AG08395 (cell line): ENCODE measurements around the gene ACOX1.
"Not testable (repeated sequence)": the region's sequence is repeated elsewhere in the genome, so short reads cannot be mapped to it uniquely, and the experiment has no call there.

Experiments used
- DNase-seq: peaks from one replicate; pipeline ENCODE4 v3.0.0; 2012; ENCODE audit warnings: mixed read lengths, low spot score

ACOX1 gene

DNA sequence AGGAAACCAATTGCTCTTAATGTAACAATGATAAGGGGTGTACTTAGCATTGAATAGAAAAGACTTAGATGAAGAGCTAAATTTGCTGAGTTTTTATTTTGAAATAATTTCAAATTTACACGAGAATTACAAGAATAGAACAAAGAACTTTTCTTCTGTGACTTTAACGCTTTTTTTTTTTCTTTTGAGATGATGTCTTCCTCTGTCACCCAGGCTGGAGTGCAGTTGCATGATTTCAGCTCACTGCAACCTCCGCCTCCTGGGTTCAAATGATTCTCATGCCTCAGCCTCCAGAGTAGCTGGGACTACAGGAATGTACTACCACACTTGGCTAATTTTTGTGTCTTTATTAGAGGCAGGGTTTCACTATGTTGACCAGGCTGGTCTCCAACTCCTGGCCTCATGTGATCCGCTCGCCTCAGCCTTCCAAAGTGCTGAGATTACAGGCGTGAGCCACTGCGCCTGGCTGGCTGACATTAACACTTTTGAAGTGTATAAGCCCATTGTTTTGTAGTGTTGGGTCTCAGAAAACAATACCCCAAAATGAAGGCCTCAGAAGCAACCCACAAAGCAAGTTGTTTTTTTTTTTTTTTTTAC is 2.2 kb upstream of the ACOX1 start:
- no peak for DNase-seq

DNA sequence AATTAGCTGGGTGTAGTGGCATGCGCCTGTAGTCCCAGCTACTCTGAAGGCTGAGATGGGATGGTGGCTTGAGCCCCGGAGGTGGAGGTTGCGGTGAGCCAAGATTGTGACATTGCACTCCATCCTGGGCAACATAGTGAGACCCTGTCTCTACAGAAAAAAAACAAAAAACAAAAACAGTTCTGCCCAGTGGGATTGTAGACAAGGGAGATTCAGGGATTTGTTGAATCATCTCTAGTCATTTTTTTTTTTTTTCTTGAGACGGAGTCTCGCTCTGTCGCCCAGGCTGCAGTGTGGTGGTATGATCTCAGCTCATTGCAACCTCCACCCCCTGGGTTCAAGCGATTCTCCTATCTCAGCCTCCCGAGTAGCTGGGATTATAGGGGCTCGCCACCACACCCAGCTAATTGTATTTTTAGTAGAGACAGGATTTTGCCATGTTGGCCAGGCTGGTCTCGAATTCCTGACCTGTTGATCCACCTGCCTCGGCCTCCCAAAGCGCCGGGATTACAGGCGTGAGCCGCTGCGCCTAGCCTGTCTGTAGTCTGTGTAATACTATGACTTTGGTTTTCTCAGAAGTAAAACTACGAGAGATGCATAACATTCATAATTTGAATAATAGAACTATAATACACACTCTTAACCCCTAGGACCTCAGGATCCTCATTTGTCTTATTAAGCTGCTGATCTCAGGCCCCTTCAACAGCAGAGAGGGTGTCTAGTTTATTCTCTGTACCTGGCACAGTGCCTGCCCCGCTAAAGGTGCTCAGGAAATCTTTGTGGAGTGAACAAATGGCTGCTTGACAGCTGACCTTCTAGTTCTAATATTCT is 1.4 kb upstream of the ACOX1 start:
- no peak for DNase-seq

DNA sequence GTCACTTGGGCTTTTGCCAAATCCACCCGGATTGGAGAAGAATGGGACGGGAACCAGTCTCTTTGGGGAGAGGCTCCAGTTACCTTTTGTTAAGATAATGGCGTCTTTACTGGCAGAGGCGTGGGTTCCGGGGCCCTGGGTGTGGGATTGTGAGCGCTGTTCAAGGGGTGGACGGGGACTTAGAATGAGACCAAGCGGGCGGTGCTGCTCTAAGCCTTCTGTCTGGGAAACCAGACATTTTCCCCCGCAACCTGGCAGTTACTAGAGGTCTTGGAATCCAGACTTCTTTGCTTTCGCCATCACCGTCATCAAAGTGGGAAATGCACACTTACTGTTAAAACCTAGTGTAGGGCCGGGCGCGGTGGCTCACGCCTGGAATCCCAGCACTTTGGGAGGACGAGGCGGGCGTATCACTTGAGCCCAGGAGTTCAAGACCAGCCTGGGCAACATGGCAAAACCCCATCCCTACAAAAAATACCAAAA is 780 bp upstream of the ACOX1 start:
- peak; percentile 26 for DNase-seq

DNA sequence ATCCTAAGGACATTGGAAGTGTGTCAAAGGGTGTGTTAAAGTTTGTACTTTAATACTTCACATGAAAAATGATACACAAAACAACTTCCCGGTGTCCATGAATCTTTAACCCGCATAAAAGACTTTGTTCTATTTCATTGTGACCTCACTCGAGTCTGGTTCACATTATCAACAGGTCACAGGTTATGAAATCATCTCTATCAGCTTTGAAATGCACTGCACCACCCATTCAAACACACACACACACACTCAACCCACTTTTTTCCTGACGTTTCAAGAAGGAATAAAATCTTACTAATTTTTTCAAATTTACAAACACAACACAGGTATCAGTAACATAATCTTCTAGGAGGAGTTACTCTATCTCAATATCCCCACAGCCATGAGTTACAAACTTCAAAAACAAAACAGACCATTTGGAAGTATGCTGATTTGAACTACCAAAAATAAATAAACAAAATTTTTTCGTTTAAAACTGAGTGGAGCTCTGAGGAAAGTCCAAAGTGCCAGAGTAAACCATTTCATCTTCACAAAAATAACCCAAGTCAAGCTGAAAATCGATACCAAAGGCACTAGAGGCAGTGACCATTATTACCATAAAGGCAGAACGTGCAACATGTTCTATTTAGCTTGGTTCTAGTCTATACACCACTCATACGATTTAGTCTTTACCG is 2.7 kb downstream of the ACOX1 start:
- no peak for DNase-seq

DNA sequence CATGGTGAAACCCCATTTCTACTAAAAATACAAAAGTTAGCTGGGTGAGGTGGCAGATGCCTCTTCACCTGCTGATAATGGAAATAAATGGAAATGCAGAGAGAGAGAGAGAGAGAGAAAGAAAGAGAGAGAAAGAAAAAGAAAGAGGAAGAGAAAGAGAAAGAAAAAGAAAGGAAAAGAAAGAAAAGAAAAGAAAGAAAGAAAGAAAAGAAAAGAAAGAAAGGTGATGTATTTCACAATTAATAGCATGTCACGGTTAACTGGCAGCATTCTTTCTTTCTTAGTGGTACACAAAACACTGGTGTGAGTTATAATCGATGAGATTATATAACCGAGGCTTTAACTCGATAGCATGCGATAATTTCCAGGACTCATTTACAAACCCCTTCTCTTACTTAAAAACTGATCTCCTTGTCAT is 3.2 kb downstream of the ACOX1 start:
- no peak for DNase-seq

DNA sequence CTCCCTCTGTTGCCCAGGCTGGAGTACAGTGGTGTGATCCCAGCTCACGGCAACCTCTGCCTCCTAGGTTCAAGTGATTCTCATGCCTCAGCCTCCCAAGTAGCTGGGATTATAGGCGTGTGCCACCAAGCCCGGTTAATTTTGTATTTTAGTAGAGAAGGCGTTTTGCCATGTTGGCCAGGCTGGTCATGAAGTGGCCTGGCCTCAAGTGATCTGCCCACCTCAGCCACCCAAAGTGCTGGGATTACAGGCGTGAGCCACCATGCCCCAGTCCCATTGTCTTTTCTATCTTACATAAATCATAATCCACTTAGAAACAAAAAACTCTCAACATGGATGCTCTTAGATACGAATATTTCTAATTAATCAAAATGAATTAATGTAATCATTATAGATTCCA is 3.8 kb downstream of the ACOX1 start:
- not testable (repeated sequence) for DNase-seq

DNA sequence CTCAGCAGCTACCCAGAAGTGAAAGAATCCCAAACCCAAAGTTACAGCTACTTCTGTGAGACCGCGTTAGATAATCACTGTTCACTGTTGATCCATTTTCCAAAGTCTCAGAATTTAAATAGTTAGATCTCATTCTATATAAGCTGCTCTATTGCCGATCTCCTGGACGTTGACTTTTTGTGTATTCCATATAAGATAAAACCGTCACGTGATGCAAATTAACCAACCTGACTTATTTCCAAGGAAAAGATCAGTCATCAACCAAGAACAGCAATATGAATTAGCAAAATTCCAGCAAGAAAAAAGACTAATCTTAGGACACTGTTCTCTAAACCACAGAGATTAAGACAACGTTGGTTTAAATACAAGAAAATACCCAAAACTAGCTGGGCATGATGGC is 8.3 kb downstream of the ACOX1 start:
- DNase-seq, result no peak

DNA sequence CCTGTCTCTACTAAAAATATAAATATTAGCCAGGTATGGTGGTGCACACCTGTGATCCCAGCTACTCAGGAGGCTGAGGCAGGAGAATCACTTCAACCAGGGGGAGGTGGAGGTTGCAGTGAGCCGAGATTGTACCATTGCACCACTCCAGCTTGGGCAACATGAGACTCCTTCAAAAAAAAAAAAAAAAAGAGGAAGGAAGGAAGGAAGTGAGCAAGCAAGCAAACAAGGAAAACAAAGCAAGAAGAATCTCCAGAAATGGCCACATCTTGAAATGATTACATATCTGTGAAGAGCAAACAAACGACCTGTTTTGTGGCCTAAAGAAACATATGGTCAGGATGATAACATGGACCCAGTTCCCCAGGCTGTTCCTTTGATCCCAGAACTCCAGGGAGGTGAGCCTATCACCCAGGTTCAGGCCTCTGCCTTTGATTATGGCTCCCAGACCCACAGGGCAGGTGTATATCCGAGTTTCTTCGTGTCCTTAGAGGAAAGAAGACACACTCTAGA is 8.9 kb downstream of the ACOX1 start:
- peak; percentile 32 for DNase-seq

DNA sequence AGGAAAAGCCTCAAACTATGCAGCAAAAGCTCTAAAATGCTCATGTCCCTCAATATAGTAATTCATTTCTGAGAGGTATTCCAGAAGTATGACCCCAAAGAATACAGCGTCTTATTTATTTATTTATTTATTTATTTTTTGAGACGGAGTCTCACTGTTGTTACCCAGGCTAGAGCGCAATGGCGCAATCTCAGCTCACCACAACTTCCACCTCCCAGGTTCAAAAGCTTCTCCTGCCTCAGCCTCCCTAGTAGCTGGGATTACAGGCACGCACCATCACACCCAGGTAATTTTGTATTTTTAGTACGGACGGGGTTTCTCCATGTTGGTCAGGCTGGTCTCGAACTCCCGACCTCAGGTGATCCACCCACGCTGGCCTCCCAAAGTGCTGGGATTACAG is 9.9 kb downstream of the ACOX1 start:
- not testable (repeated sequence) for DNase-seq

DNA sequence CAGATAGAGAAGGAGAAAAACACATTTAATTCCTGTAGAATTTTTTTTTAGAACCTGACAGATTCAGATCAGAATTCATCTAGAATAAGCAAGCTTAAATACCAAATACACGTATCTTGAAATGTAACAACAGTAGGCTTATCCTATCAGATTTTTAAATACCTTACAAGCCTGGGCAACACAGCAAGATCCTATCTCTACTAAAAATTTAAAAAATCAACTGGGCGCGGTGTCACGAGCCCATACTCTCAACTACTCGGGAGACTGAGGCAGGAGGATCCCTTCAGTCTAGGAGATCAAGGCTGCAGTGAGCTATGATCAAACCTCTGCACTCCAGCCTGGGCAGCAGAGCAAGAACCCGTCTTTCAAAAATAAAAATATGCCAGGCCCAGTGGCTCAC is 13.5 kb downstream of the ACOX1 start:
- DNase-seq, result no peak

DNA sequence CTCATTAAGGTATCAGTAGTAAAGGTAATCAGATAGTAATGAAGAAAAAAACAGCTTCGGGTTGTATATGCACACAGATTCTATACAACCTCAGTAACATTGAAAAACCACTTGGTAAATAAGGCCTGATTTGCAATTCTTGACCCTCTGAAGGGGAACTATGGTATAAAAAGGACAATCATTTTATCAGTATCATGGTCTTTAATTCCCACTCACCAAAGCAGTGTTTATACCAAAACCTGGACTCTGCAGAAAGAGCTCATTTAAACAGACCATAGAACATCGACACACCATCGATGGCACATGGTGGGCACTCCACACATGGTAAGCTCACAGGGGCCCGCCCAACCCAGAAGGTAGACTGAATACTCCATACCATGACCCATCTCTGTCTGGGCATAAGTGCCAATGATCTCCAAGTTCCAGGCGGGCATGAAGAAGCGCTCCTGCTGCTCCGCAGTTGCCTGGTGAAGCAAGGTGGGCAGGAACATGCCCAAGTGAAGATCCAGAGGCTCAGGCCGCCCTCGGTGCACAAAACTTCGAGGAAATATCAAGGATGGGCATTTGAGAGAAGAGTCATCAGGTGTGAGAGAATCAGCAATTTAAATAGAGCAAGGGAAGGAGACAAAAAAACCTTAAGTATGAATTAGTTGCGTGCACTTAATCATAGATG is 19.0 kb downstream of the ACOX1 start:
- DNase-seq, result no peak

DNA sequence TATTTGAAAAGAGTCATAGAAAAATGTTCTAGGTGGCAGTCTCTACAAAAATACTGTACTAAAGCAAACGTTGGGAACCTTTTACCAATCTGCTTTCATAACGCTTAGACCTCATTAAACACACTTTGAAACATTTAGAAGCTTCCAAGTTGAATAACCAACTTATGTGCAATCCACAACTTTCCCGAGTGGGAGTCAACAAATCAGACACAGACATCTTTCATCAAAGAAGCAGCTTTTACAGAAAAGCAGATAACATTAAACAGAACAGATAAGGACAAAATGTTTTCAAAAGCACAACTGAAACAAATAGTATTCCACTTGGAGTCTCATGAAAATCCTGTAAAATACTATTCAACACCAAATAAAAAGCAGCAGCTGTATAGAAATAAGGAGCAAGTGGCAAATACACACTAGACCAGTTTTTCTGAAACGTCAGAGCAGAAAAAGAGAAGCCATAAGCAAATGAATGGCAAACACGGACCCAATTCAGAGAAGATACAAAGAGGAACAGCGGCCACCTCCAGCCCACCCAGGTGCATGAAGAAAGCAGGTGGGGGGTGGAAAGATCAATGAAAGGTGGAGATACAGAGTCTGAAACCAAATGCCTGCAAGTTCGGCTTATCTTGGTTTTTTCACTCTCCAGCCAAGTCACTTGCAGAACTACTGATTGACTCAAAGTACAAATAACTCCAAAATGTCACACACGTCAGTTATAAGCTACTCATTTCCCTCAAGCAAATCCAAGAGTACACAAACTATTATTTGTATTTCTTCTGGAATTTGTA is 19.7 kb downstream of the ACOX1 start:
- DNase-seq, result no peak

DNA sequence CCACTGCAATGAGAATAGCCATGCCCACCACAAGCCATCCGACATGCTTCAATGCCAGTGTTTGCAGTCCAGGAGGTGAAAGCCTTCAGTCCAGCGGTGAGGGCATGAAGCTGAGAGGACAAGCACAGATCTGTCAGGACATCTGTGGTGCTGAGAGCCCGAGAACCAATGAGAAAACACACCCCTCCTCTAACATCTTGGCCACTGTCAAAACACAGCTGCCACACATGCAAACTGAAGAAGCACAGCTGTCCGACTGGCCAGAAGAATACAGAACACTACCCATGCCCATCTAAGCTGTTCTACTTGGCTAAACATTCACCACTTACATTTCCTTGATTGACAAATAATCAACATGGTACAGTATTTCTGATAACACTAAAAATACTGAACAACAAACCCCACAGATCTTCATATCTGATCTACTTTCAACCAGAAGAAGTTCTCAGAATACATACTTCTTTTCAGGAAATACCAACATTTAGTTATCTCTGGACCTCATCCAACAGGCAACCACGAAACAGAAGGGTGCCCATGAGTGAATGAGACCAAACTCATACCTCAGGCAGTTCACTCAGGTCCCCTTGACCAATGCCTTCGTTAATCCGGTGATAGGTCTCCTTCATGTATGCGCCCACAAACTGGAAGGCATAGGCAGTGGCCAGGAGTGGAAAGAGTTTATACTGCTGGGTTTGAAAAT is 28.0 kb downstream of the ACOX1 start:
- DNase-seq, result no peak

DNA sequence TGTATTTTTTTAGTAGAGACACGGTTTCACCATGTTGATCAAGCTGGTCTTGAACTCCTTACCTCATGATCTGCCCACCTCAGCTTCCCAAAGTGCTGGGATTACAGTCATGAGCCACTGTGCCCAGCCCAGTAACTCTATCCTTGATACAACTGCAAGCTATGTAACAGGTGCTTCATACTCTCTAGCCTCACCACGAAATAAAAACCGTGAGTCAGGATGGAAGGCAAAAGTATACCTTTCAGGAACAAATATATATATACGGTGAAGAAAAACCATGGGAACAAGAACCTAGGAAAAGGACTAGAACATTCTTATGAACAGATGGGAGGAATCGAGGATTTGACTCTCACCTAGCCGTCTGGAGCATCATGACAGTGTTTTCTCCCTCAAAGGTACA is 28.5 kb downstream of the ACOX1 start:
- DNase-seq, result no peak

DNA sequence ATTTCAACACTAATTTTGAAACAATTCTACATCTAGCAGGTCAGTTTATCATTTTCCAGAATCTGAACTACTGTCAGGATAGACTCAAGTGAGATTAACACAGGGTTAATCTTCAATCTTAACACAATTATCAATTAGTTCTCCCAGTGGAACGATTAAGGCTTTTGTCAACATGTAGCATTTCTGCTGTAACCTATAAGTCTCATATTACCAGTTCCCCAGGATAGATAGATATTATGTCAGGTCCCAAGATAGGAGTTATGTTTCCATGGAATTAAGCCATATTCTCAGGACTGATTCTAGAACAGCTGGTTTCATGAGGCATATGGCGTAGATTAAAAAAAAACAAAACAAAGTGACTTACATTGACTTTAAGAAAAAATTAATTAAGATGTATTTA is 33.8 kb downstream of the ACOX1 start:
- no peak for DNase-seq

DNA sequence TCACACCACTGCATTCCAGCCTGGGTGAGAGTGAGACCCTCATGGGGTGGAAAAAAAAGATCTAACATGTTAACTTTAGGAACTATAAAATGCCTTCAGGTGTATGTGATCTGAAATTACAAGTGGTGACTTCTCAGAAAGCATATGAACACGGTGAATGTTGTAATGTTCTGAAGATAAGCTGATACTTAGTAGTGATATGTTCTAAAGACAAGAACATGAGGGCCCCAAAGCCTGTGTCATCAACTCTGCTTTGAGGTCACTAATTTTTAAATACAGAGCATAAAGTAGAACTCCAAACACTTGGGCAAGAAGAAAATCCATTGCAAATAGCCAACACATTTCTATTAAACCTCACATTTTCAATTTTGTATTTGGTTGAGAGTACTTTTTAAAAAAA is 35.5 kb downstream of the ACOX1 start:
- no peak for DNase-seq

DNA sequence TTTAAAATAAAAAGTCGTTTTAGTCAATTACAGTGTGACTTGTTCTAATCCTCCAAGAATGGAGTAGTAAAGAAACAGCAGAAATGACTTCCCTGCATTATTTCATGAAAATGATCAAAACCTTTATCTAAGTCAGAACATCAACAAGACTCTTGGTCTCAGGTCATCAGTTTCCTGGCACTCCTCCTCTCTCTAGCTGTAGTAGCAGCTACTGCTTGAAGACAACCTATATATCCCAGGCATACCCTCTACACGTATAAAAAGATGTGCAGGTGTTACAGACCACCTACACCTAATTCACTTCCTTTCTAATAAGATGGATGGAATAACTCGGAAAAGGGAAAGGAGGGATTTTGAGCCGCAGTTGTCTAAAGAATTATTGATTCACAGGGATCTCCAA is 36.5 kb downstream of the ACOX1 start:
- DNase-seq, result no peak

DNA sequence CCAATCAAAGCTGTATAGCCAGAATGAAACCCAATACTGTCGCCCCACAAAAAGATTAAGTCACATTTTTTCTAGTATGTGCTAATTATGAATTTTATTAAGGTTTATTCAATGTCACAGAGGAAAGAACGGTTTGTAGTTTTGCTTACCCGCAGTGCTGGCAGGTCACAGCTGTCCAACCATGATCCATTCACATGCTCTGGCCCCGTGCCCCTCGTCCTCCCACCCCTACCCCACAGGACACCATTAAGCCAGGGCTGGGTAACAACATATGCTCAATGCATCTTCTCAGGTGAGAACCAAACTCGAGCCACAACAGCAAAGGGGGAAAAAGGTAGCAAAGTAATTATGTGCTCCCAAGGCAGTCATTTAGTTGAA is 37.5 kb downstream of the ACOX1 start:
- DNase-seq, result no peak

DNA sequence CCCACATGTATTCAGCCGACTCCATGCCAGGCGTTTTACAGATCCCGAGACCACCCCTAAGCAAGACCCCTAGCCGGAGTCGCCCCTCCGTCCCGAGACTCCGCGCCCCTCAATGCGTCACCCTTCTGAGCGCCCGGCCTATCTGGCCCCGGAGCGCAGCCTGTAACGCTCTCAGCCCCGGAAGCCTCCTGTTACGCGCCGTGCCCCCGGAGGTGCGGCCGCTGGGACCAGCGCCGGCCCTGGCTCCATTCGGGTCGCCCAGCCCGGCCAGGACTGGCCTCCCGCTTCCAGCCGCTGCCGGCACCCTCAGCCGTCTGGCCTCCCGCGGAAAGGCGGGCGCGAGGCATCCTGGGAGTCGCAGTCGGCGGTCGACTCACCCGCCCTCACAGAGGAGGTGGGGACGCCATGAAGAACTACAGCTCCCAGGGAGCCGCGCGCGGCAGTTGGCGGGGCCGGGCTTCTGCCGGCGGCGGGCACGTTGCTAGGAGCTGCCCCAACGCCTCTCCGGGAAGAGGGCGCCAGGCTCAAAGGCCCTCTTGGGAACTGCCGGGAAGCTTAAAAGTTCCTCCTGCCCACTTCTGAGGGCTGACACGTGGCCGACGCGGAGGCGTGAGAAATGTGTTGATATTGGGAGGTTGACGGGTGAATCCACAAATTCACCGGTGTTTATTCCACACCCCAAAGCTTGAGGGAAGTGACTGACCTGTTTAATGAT is 38.1 kb downstream of the ACOX1 start, which contains the start of gene FBF1:
Gene FBF1 (minus strand): TSS at position 316 of the 715 bp plus-strand sequence. CDS start 2,893 bp downstream, outside the sequence.
- peak; percentile 99 for DNase-seq

DNA sequence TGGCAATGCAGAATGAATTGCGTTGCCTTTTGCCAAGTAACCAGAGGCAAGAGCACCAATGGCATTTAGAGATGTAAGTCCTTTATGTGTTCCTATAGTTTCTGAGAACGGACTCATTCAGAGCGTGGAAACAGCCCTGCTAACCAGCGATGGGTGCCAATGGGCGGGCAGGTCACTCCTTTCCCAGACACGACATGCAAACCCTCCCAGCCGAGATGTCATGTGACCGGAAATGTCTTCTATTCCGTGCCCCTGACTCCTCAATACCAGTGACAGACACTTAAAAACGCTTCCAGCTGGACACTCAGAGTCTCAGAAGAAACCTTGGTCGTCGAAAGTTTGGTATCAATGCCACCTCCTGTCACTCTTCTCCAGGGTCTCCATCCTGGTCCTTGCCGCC is 41.3 kb downstream of the ACOX1 start:
- DNase-seq, result no peak
